ENCODE measurements around the gene TAF13.
"Not testable (repeated sequence)": the region's sequence is repeated elsewhere in the genome, so short reads cannot be mapped to it uniquely, and the experiment has no call there.

Gene TAF13

GRCh38 chr1:109046671-109047070 is 29.1 kb downstream of the TAF13 start:
- no peak for DNase-seq (ENCODE audit: low spot score)

GRCh38 chr1:109045595-109045994 is 30.2 kb downstream of the TAF13 start:
- DNase-seq (ENCODE audit: low spot score) = no peak

GRCh38 chr1:109041621-109042468 is 34.0 kb downstream of the TAF13 start, which contains the start of gene WDR47:
TSS of gene WDR47 (minus strand) at chr1:109042102. CDS start at chr1:109023512, 18,590 bp downstream.
- DNase-seq (ENCODE audit: low spot score) = peak; percentile 97

- DNase-seq (ENCODE audit: low spot score) = peak; percentile 3
Measured at GRCh38 chr1:109040989-109041620, 34.7 kb downstream of the TAF13 start.

GRCh38 chr1:109040627-109040988 is 35.2 kb downstream of the TAF13 start:
- no peak for DNase-seq (ENCODE audit: low spot score)

- DNase-seq (ENCODE audit: low spot score) = no peak
Measured at GRCh38 chr1:109034382-109034781, 41.4 kb downstream of the TAF13 start.

GRCh38 chr1:109029493-109029892 is 46.3 kb downstream of the TAF13 start:
- not testable (repeated sequence) for DNase-seq (ENCODE audit: low spot score)

- DNase-seq (ENCODE audit: low spot score) = no peak
Measured at GRCh38 chr1:109027841-109028240, 48.0 kb downstream of the TAF13 start.

GRCh38 chr1:109025694-109026093 is 50.1 kb downstream of the TAF13 start:
- DNase-seq (ENCODE audit: low spot score) = no peak

GRCh38 chr1:109024646-109025045 is 51.2 kb downstream of the TAF13 start:
- no peak for DNase-seq (ENCODE audit: low spot score)

- no peak for DNase-seq (ENCODE audit: low spot score)
Measured at GRCh38 chr1:109020693-109021257, 55.0 kb downstream of the TAF13 start.

- DNase-seq (ENCODE audit: low spot score) = not testable (repeated sequence)
Measured at GRCh38 chr1:109017719-109018118, 58.1 kb downstream of the TAF13 start.

GRCh38 chr1:109017134-109017533 is 58.7 kb downstream of the TAF13 start:
- no peak for DNase-seq (ENCODE audit: low spot score)

Data from CD4-positive, alpha-beta T cell treated with Interleukin-2 at 100 ng/mL for 4 hours (primary cell).